Measurements from ENCODE around the gene MPZL3.

The MPZL3 gene

GRCh38 chr11:118251858-118252652 lies at the start of gene MPZL3:
MPZL3 (minus strand) TSS chr11:118252365; CDS start chr11:118252294, 71 bp downstream.
- DNase-seq (ENCODE audit: low read depth, low spot score): peak; percentile 79
- no peaks in the 10 kb centered on the region for H3K36me3 ChIP-seq (ENCODE audit: insufficient read depth, insufficient read length, low read length)
- no peaks in the 10 kb centered on the region for H3K9me3 ChIP-seq (ENCODE audit: insufficient read depth, low read length)
- H3K27me3 ChIP-seq (ENCODE audit: insufficient read depth, insufficient read length): no peaks in the 10 kb centered on the region
- no peaks in the 10 kb centered on the region for H3K4me1 ChIP-seq (ENCODE audit: insufficient read depth, insufficient read length)
- H3K4me3 ChIP-seq (ENCODE audit: insufficient read length, low read depth): peak within 1 kb of the TSS; percentile 76
- TF ChIP-seq YY1 (IDR thresholded peaks at IDR 0.05; ENCODE audit: insufficient read depth, insufficient read length) (peak; percentile 43), SUZ12 (IDR thresholded peaks at IDR 0.05; ENCODE audit: extremely low read depth, insufficient read depth, insufficient read length) (no peak)
- peak within 1 kb of the TSS; percentile 86 for H3K9ac ChIP-seq (ENCODE audit: insufficient read length, low read depth)

DNA sequence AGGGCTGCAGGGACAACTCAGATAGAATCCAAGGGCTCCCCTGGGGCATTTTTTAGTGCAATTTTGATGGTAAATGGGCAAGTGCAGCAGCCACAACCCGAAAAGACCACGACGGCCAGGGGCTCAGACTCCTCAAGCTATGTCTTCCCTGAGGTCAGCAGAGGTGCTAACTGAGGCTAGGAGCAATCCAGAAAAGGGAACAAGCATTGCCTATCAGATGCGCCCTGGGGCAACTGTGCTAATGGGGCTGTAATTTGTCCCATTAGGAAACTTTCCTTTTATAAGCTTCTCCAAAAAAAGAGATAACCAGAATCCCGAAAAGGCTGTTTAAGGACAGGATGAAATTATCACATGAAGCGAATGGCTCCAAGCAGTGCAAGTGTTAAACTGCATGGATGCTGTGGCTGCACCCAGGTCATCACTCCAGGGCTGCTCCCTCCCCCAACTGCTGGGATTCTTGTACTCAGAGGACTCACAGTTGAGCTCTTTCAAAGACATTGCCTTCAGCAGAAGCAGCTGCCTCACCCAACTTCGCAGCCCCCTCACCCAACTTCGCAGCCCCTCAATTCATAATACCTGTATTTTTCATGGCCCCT lies 49.5 kb upstream of the MPZL3 start:
- TF ChIP-seq SUZ12 (IDR thresholded peaks at IDR 0.05; ENCODE audit: extremely low read depth, insufficient read depth, insufficient read length): no peak
- no peak for TF ChIP-seq YY1 (IDR thresholded peaks at IDR 0.05; ENCODE audit: insufficient read depth, insufficient read length)
- TF ChIP-seq ZNF274 (IDR thresholded peaks at IDR 0.05; ENCODE audit: low read depth, low read length): no peak
- no peaks in the 10 kb centered on the region for H3K9me3 ChIP-seq (ENCODE audit: insufficient read depth, low read length)
- no peak overlapping the region for H3K4me3 ChIP-seq (ENCODE audit: insufficient read length, low read depth)
- peaks cover 1% of the 10 kb centered on the region for H3K4me1 ChIP-seq (ENCODE audit: insufficient read depth, insufficient read length)
- no peak for DNase-seq (ENCODE audit: low read depth, low spot score)
- H3K36me3 ChIP-seq (ENCODE audit: insufficient read depth, insufficient read length, low read length): no peaks in the 10 kb centered on the region
- H3K27me3 ChIP-seq (ENCODE audit: insufficient read depth, insufficient read length): peaks cover 6% of the 10 kb centered on the region
- no peak overlapping the region for H3K9ac ChIP-seq (ENCODE audit: insufficient read length, low read depth)

GRCh38 chr11:118295815-118296454 lies 43.8 kb upstream of the MPZL3 start:
- H3K4me3 ChIP-seq (ENCODE audit: insufficient read length, low read depth): no peak overlapping the region
- H3K9me3 ChIP-seq (ENCODE audit: insufficient read depth, low read length): no peaks in the 10 kb centered on the region
- H3K27me3 ChIP-seq (ENCODE audit: insufficient read depth, insufficient read length): peaks cover 5% of the 10 kb centered on the region
- H3K4me1 ChIP-seq (ENCODE audit: insufficient read depth, insufficient read length): no peaks in the 10 kb centered on the region
- no peak overlapping the region for H3K9ac ChIP-seq (ENCODE audit: insufficient read length, low read depth)
- no peaks in the 10 kb centered on the region for H3K36me3 ChIP-seq (ENCODE audit: insufficient read depth, insufficient read length, low read length)
- TF ChIP-seq SUZ12 (IDR thresholded peaks at IDR 0.05; ENCODE audit: extremely low read depth, insufficient read depth, insufficient read length) (no peak), ZNF274 (IDR thresholded peaks at IDR 0.05; ENCODE audit: low read depth, low read length) (no peak), YY1 (IDR thresholded peaks at IDR 0.05; ENCODE audit: insufficient read depth, insufficient read length) (no peak)
- DNase-seq (ENCODE audit: low read depth, low spot score): no peak

- no peak for TF ChIP-seq SUZ12 (IDR thresholded peaks at IDR 0.05; ENCODE audit: extremely low read depth, insufficient read depth, insufficient read length)
- TF ChIP-seq ZNF274 (IDR thresholded peaks at IDR 0.05; ENCODE audit: low read depth, low read length): no peak
- no peak for TF ChIP-seq YY1 (IDR thresholded peaks at IDR 0.05; ENCODE audit: insufficient read depth, insufficient read length)
- Histone ChIP-seq H3K27me3 (ENCODE audit: insufficient read depth, insufficient read length) (no peaks in the 10 kb centered on the region), H3K9ac (ENCODE audit: insufficient read length, low read depth) (no peak overlapping the region), H3K4me1 (ENCODE audit: insufficient read depth, insufficient read length) (no peaks in the 10 kb centered on the region), H3K36me3 (ENCODE audit: insufficient read depth, insufficient read length, low read length) (no peaks in the 10 kb centered on the region), H3K4me3 (ENCODE audit: insufficient read length, low read depth) (no peak overlapping the region), H3K9me3 (ENCODE audit: insufficient read depth, low read length) (no peaks in the 10 kb centered on the region)
- DNase-seq (ENCODE audit: low read depth, low spot score): no peak
Observed at GRCh38 chr11:118295199-118295598, 43.0 kb upstream of the MPZL3 start.

DNA sequence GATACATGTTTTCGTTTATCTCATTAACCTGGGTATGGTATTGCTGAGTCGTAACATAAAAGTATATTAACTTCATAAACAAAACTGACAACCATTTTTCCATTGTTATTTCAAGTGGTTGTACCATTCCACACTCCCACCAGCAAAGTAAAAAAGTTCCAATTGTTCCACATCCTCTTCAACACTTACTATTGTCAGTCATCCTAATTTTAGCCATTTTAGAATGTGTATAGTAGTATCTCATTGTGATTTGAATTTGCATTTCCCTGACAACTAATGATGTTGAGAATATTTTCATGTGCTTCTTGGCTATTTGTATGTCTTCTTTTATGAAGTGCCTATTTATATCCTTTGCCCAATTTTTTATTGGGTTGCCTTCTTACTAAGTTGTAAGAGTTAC lies 41.9 kb upstream of the MPZL3 start:
- DNase-seq (ENCODE audit: low read depth, low spot score): no peak
- TF ChIP-seq SUZ12 (IDR thresholded peaks at IDR 0.05; ENCODE audit: extremely low read depth, insufficient read depth, insufficient read length) (no peak), ZNF274 (IDR thresholded peaks at IDR 0.05; ENCODE audit: low read depth, low read length) (no peak), YY1 (IDR thresholded peaks at IDR 0.05; ENCODE audit: insufficient read depth, insufficient read length) (no peak)

DNA sequence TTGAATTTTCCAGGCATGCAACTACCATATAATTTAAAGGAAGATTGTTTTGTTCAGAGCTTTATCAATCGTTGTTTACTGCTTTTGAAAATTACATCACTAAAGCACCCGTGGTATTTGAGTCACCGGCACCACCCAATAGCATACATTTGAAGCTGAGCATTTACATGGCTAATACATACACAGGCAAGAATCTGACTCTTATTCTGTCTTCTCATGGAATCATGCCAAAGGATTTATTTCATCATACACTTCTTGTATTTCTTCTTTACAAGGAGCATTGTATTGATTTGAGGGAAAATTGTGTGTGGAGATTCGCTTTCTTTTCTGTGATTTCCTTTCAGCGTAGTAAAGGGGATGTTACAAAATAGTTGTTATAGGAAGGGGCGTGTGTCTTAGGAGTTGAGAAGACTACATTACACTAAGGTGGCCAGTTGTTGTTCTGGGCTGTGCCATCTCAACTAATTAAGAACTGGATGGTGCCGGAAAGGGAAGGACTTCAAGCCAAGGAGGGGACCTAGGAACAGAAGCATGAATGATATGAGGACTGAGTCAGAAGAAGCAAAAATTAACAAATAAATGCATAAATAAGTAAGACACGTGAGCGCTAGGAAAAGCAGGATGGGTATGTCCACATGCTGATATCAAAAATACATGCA lies 39.4 kb upstream of the MPZL3 start:
- no peaks in the 10 kb centered on the region for H3K4me1 ChIP-seq (ENCODE audit: insufficient read depth, insufficient read length)
- no peak overlapping the region for H3K4me3 ChIP-seq (ENCODE audit: insufficient read length, low read depth)
- H3K9ac ChIP-seq (ENCODE audit: insufficient read length, low read depth): no peak overlapping the region
- DNase-seq (ENCODE audit: low read depth, low spot score): no peak
- no peak for TF ChIP-seq SUZ12 (IDR thresholded peaks at IDR 0.05; ENCODE audit: extremely low read depth, insufficient read depth, insufficient read length)
- TF ChIP-seq YY1 (IDR thresholded peaks at IDR 0.05; ENCODE audit: insufficient read depth, insufficient read length): no peak
- TF ChIP-seq ZNF274 (IDR thresholded peaks at IDR 0.05; ENCODE audit: low read depth, low read length): no peak
- H3K9me3 ChIP-seq (ENCODE audit: insufficient read depth, low read length): no peaks in the 10 kb centered on the region
- H3K36me3 ChIP-seq (ENCODE audit: insufficient read depth, insufficient read length, low read length): no peaks in the 10 kb centered on the region
- no peaks in the 10 kb centered on the region for H3K27me3 ChIP-seq (ENCODE audit: insufficient read depth, insufficient read length)

More for the DNA sequence above, 41.9 kb upstream of the MPZL3 start:
- H3K4me1 ChIP-seq (ENCODE audit: insufficient read depth, insufficient read length): no peaks in the 10 kb centered on the region
- H3K4me3 ChIP-seq (ENCODE audit: insufficient read length, low read depth): no peak overlapping the region
- no peak overlapping the region for H3K9ac ChIP-seq (ENCODE audit: insufficient read length, low read depth)
- no peaks in the 10 kb centered on the region for H3K36me3 ChIP-seq (ENCODE audit: insufficient read depth, insufficient read length, low read length)
- H3K9me3 ChIP-seq (ENCODE audit: insufficient read depth, low read length): no peaks in the 10 kb centered on the region
- no peaks in the 10 kb centered on the region for H3K27me3 ChIP-seq (ENCODE audit: insufficient read depth, insufficient read length)

All from NT2/D1 (cell line).